AG10803 (cell line): ENCODE data around the gene WWOX.

Source experiments
- DNase-seq: peaks from one replicate; pipeline ENCODE4 v3.0.0; 2010; ENCODE audit warnings: low read depth
- H3K4me3 ChIP-seq: 2 replicates; pipeline ENCODE4 v1.5.1; 2011; ENCODE audit warnings: mild to moderate bottlenecking, low read length, control low read depth
- CTCF ChIP-seq: conservative IDR thresholded peaks from 2 replicates; pipeline ENCODE4 v1.5.1; 2011; ENCODE audit warnings: mild to moderate bottlenecking, low read length, control low read depth, inconsistent platforms

The WWOX gene

GRCh38 chr16:78650339-78651074, 551.1 kb downstream of the WWOX start:
- TF ChIP-seq CTCF = no peak
- no peak for DNase-seq
- H3K4me3 ChIP-seq = no peak overlapping the region

DNA sequence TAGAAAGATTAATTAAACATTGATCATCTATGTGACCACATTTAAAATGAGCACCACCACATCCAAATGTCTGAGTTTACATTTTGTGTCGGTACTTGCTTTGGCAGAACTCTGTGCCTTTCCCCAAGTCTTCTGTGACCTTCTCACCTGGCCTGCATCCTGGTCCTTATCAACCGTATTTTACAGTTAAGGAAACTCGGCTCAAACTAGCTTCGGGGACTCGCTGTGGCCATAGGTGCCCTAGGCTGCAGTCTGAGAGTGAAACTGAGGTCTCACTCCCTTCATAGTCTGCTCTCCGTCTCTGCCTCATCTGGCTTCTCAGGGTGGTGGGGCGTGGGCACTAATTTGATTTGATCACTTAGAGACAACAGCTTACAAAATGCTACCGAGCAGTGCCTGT, 555.5 kb downstream of the WWOX start:
- H3K4me3 ChIP-seq = no peak overlapping the region
- no peak for DNase-seq
- no peak for TF ChIP-seq CTCF

GRCh38 chr16:78655331-78656113, 556.1 kb downstream of the WWOX start:
- no peak overlapping the region for H3K4me3 ChIP-seq
- TF ChIP-seq CTCF = no peak
- no peak for DNase-seq

- DNase-seq = no peak
- no peak overlapping the region for H3K4me3 ChIP-seq
- TF ChIP-seq CTCF = no peak
Observed at GRCh38 chr16:78656887-78657286, 557.4 kb downstream of the WWOX start.

GRCh38 chr16:78659216-78659615, 559.8 kb downstream of the WWOX start:
- TF ChIP-seq CTCF = no peak
- no peak for DNase-seq
- no peak overlapping the region for H3K4me3 ChIP-seq

- TF ChIP-seq CTCF = no peak
- DNase-seq = no peak
- no peak overlapping the region for H3K4me3 ChIP-seq
Observed at GRCh38 chr16:78659668-78660217, 560.3 kb downstream of the WWOX start.
